Testis (tissue), 3 donors: ENCODE data around the gene STEAP3. TPM values are rescaled to one million over a fixed set of nuclear protein-coding genes. Genes with fewer than 3 reads are reported as not detected.

Experiments
- DNase-seq: peaks from one replicate; pipeline ENCODE4 v3.0.0-alpha.2; 2019
- H3K27ac ChIP-seq, 2 donors: fragments of 200-600 bp; sonication (generic); one replicate each; pipeline ENCODE4 v1.5.1; 2019
- H3K27me3 ChIP-seq: fragments of 200-600 bp; sonication (generic); one replicate; pipeline ENCODE4 v1.5.1; 2019
- H3K36me3 ChIP-seq: fragments of 200-600 bp; sonication (generic); one replicate; pipeline ENCODE4 v1.5.1; 2017; ENCODE audit warnings: low read depth; ENCODE audit errors: missing control alignments
- H3K4me1 ChIP-seq: fragments of 200-600 bp; sonication (generic); one replicate; pipeline ENCODE4 v1.5.1; 2019
- H3K4me3 ChIP-seq, 2 donors: fragments of 200-600 bp; sonication (generic); one replicate each; pipeline ENCODE4 v1.5.1; 2017 to 2019
- H3K9me3 ChIP-seq: fragments of 200-600 bp; sonication (generic); one replicate; pipeline ENCODE4 v1.5.1; 2017
- CTCF ChIP-seq, 3 experiments: fragments of 450-650 bp in 2 of 3; fragments of 200-600 bp in 1 of 3; sonication (generic) in 1 of 3; IDR thresholded peaks; one replicate each; pipeline ENCODE4 v1.5.1; 2016 to 2019; ENCODE audit warnings: antibody characterized with exemption in 3 of 3, mild to moderate bottlenecking in 2 of 3, moderate library complexity in 1 of 3
- POLR2A ChIP-seq: fragments of 450-650 bp; IDR thresholded peaks from one replicate; pipeline ENCODE4 v1.6.1; 2017; ENCODE audit warnings: antibody characterized with exemption, mild to moderate bottlenecking, moderate library complexity
- WGBS, 2 donors: methylation state at CpG; one replicate each; pipeline ENCODE4 v1.1.5; 2018; 5-methylcytosine and 5-hydroxymethylcytosine counted together
- intact Hi-C: fragments of 100-400 bp; cut with DNase I; formaldehyde crosslinking; loops from one replicate; pipeline ENCODE4 v1.15.1; 2023; ENCODE audit warnings: low total_unique reads
- polyA plus RNA-seq: library from polyadenylated mRNA; stranded (reverse); fragments of 350-450 nt; fragmentation: Illumina TruSeq; extraction: RNeasy Lipid Tissue Mini Kit (QIAGEN cat#74804); gene quantifications from one replicate; pipeline ENCODE4 v1.2.3, GENCODE V29; 2014; ENCODE audit warnings: low read depth, low replicate concordance; ENCODE audit not compliant: insufficient read depth
- total RNA-seq, 2 donors: library from RNA; depleted of rRNA; stranded (reverse); fragments of >200 nt; gene quantifications; one replicate each; pipeline ENCODE4 v1.2.3, GENCODE V29; 2016

The STEAP3 gene
- total and polyA plus RNA-seq, 3 donors from 2014 or later = 5.1 to 11.9 (median 5.6) TPM

- WGBS, 2 donors = 88 to 89% methylated on average over 11 to 17 of the region's 17 CpGs
- no peaks in the 10 kb centered on the region for H3K27me3 ChIP-seq
- peaks cover 7% of the 10 kb centered on the region for H3K4me1 ChIP-seq
Observed at GRCh38 chr2:119242276-119243119, 18.9 kb downstream of the STEAP3 start.

GRCh38 chr2:119243621-119244020 lies 20.0 kb downstream of the STEAP3 start:
- WGBS, 2 donors = 94 to 100% methylated on average over 2 of the region's 2 CpGs
- Histone ChIP-seq H3K27ac (no peak overlapping the region), H3K36me3 (no peaks in the 10 kb centered on the region), H3K4me1 (peaks cover 7% of the 10 kb centered on the region), H3K9me3 (no peaks in the 10 kb centered on the region), H3K27me3 (no peaks in the 10 kb centered on the region), H3K4me3 (no peak overlapping the region)
- TF ChIP-seq CTCF (IDR thresholded peaks at IDR 0.05) (no peak), POLR2A (no peak)
- no peak for DNase-seq
- intact Hi-C loops = no loop called here

More at GRCh38 chr2:119242276-119243119, 18.9 kb downstream of the STEAP3 start:
- TF ChIP-seq POLR2A (no peak), CTCF (IDR thresholded peaks at IDR 0.05) (no peak)
- H3K27ac ChIP-seq = no peak overlapping the region
- no peak overlapping the region for H3K4me3 ChIP-seq
- intact Hi-C loops = no loop called here
- no peaks in the 10 kb centered on the region for H3K9me3 ChIP-seq
- no peak for DNase-seq
- no peaks in the 10 kb centered on the region for H3K36me3 ChIP-seq

GRCh38 chr2:119245076-119245840 lies 21.6 kb downstream of the STEAP3 start:
- Histone ChIP-seq H3K27me3 (no peaks in the 10 kb centered on the region), H3K4me1 (peaks cover 7% of the 10 kb centered on the region), H3K9me3 (no peaks in the 10 kb centered on the region), H3K36me3 (no peaks in the 10 kb centered on the region), H3K27ac (no peak overlapping the region), H3K4me3 (no peak overlapping the region)
- intact Hi-C loops = no loop called here
- TF ChIP-seq POLR2A = no peak
- no peak for TF ChIP-seq CTCF (IDR thresholded peaks at IDR 0.05)
- 89 to 93% methylated on average over 11 to 17 of the region's 17 CpGs for WGBS, 2 donors
- DNase-seq = no peak

- DNase-seq = no peak
- intact Hi-C loops = no loop called here
- Histone ChIP-seq H3K4me1 (peaks cover 3% of the 10 kb centered on the region), H3K27ac (no peak overlapping the region), H3K9me3 (no peaks in the 10 kb centered on the region), H3K27me3 (no peaks in the 10 kb centered on the region), H3K36me3 (no peaks in the 10 kb centered on the region), H3K4me3 (no peak overlapping the region)
- TF ChIP-seq POLR2A (no peak), CTCF (IDR thresholded peaks at IDR 0.05) (no peak)
- 90 to 97% methylated on average over 3 of the region's 3 CpGs for WGBS, 2 donors
Observed at GRCh38 chr2:119245841-119246230, 22.2 kb downstream of the STEAP3 start.
